GM12874 (cell line): ENCODE data around the gene APC2.

Experiments
- CTCF ChIP-seq: IDR thresholded peaks from 2 replicates; pipeline ENCODE4 v1.5.1; 2011; ENCODE audit warnings: low read depth, mild to moderate bottlenecking, control low read depth, low read length, moderate library complexity; ENCODE audit not compliant: insufficient read depth

Gene APC2

GRCh38 chr19:1503089-1503924 is 53.4 kb downstream of the APC2 start:
- peak; percentile 96 for TF ChIP-seq CTCF

GRCh38 chr19:1503925-1504773 is 54.2 kb downstream of the APC2 start:
- TF ChIP-seq CTCF, result no peak

- TF ChIP-seq CTCF, result no peak
These were observed 55.1 kb downstream of the APC2 start for GRCh38 chr19:1505012-1505411.

- no peak for TF ChIP-seq CTCF
These were observed 56.3 kb downstream of the APC2 start for GRCh38 chr19:1505991-1506881.

- TF ChIP-seq CTCF, result no peak
These were observed 57.3 kb downstream of the APC2 start for GRCh38 chr19:1507192-1507660.

GRCh38 chr19:1507763-1508506 is 58.0 kb downstream of the APC2 start:
- TF ChIP-seq CTCF, result no peak
